Gastroesophageal sphincter (tissue), 4 donors: Measurements from ENCODE around the gene YES1. TPM values are rescaled to one million over a fixed set of nuclear protein-coding genes. Genes with fewer than 3 reads are reported as not detected.

Source experiments
- ATAC-seq: fragments of 150-250 bp; one replicate; pipeline ENCODE4 v1.9.1; 2016; ENCODE audit warnings: mild to moderate bottlenecking, moderate library complexity
- H3K27ac ChIP-seq, 4 donors: fragments of 200-600 bp; sonication (generic) in 3 of 4; 1 replicate in 3 of 4; 2 replicates in 1 of 4; pipeline ENCODE4 v1.5.1; 2016 to 2019
- H3K27me3 ChIP-seq: fragments of 200-600 bp; sonication (generic); one replicate; pipeline ENCODE4 v1.5.1; 2019
- H3K36me3 ChIP-seq, 2 donors: fragments of 200-600 bp; sonication (generic); one replicate each; pipeline ENCODE4 v1.5.1; 2019; ENCODE audit warnings: control low read depth in 1 of 2
- H3K4me1 ChIP-seq, 3 donors: fragments of 200-600 bp; sonication (generic); 1 replicate in 2 of 3; 2 replicates in 1 of 3; pipeline ENCODE4 v1.5.1; 2016 to 2019; ENCODE audit warnings: control low read depth in 2 of 3
- H3K4me3 ChIP-seq, 2 donors: fragments of 200-600 bp; sonication (generic); one replicate each; pipeline ENCODE4 v1.5.1; 2019; ENCODE audit warnings: mild to moderate bottlenecking in 1 of 2, moderate library complexity in 1 of 2
- H3K9me3 ChIP-seq, 3 donors: fragments of 200-600 bp; sonication (generic); one replicate each; pipeline ENCODE4 v1.5.1; 2017 to 2019; ENCODE audit warnings: control low read depth in 2 of 3
- CTCF ChIP-seq, 4 experiments: fragments of 200-600 bp in 2 of 4; fragments of 450-650 bp in 2 of 4; sonication (generic) in 1 of 4; IDR thresholded peaks; one replicate each; pipeline ENCODE4 v1.5.1; 2017 to 2019; ENCODE audit warnings: antibody characterized with exemption in 4 of 4, mild to moderate bottlenecking in 2 of 4, moderate library complexity in 2 of 4
- EP300 ChIP-seq: sonication (generic); formaldehyde crosslinking; IDR thresholded peaks from one replicate; pipeline ENCODE4 v1.6.1; 2017; ENCODE audit warnings: antibody characterized with exemption, mild to moderate bottlenecking
- POLR2A ChIP-seq, 2 donors: fragments of 450-650 bp; IDR thresholded peaks; one replicate each; pipeline ENCODE4 v1.6.1; 2017; ENCODE audit warnings: antibody characterized with exemption in 2 of 2, mild to moderate bottlenecking in 2 of 2, moderate library complexity in 1 of 2
- POLR2AphosphoS5 ChIP-seq: sonication (generic); formaldehyde crosslinking; IDR thresholded peaks from one replicate; pipeline ENCODE4 v1.6.1; 2017; ENCODE audit warnings: antibody characterized with exemption
- WGBS, 2 donors: methylation state at CpG; one replicate each; pipeline ENCODE4 v1.1.5; 2018; ENCODE audit warnings: low coverage in 1 of 2; 5-methylcytosine and 5-hydroxymethylcytosine counted together
- total RNA-seq, 4 donors: library from RNA; depleted of rRNA; stranded (reverse); fragments of >200 nt; gene quantifications; one replicate each; pipeline ENCODE4 v1.1.0, GENCODE V29; 2016

The YES1 gene
- total RNA-seq, 4 donors from 2014 or later: 84.1 to 127 (median 96.8) TPM

- Histone ChIP-seq H3K4me1 (peaks cover 0 to 39% (median 2%) of the 10 kb centered on the region in 3 donors), H3K27me3 (no peaks in the 10 kb centered on the region), H3K36me3 (peaks cover 0 to 78% of the 10 kb centered on the region in 2 donors), H3K4me3 (no peak overlapping the region), H3K9me3 (no peaks in the 10 kb centered on the region), H3K27ac (no peak overlapping the region)
- TF ChIP-seq POLR2A (IDR thresholded peaks at IDR 0.05) (no peak), POLR2AphosphoS5 (no peak), EP300 (no peak), CTCF (IDR thresholded peaks at IDR 0.05) (no peak)
- WGBS, 2 donors: 60 to 81% methylated on average over 1 to 3 of the region's 3 CpGs
- no peak for ATAC-seq
Measured at GRCh38 chr18:676736-677135, 135.3 kb downstream of the YES1 start.

GRCh38 chr18:676069-676468 is 136.0 kb downstream of the YES1 start:
- 90 to 97% methylated on average over 4 to 5 of the region's 5 CpGs for WGBS, 2 donors
- no peak overlapping the region for H3K4me3 ChIP-seq
- H3K9me3 ChIP-seq: no peaks in the 10 kb centered on the region
- no peak overlapping the region for H3K27ac ChIP-seq
- H3K4me1 ChIP-seq: peaks cover 0 to 39% (median 2%) of the 10 kb centered on the region in 3 donors
- no peak for ATAC-seq
- H3K36me3 ChIP-seq: peaks cover 0 to 78% of the 10 kb centered on the region in 2 donors
- TF ChIP-seq POLR2A (IDR thresholded peaks at IDR 0.05) (no peak), CTCF (IDR thresholded peaks at IDR 0.05) (no peak), POLR2AphosphoS5 (no peak), EP300 (no peak)
- H3K27me3 ChIP-seq: no peaks in the 10 kb centered on the region

GRCh38 chr18:675307-675706 is 136.7 kb downstream of the YES1 start:
- TF ChIP-seq POLR2A (IDR thresholded peaks at IDR 0.05): no peak
- no peak for TF ChIP-seq POLR2AphosphoS5
- no peak for TF ChIP-seq CTCF (IDR thresholded peaks at IDR 0.05)
- no peak for TF ChIP-seq EP300
- H3K36me3 ChIP-seq: peaks cover 0 to 78% of the 10 kb centered on the region in 2 donors
- H3K4me3 ChIP-seq: no peak overlapping the region
- H3K27me3 ChIP-seq: no peaks in the 10 kb centered on the region
- 94 to 95% methylated on average over 6 of the region's 7 CpGs for WGBS, 2 donors
- H3K27ac ChIP-seq: peak overlapping the region in 1 of 4 donors; percentile 60
- H3K4me1 ChIP-seq: peaks cover 0 to 39% (median 2%) of the 10 kb centered on the region in 3 donors
- no peaks in the 10 kb centered on the region for H3K9me3 ChIP-seq
- no peak for ATAC-seq

- Histone ChIP-seq H3K4me3 (no peak overlapping the region), H3K27me3 (no peaks in the 10 kb centered on the region), H3K9me3 (no peaks in the 10 kb centered on the region), H3K36me3 (peaks cover 0 to 71% of the 10 kb centered on the region in 2 donors), H3K27ac (peak overlapping the region in 2 of 4 donors; percentile 60), H3K4me1 (peaks cover 0 to 39% (median 2%) of the 10 kb centered on the region in 3 donors)
- 17 to 28% methylated on average over 5 of the region's 5 CpGs for WGBS, 2 donors
- ATAC-seq: no peak
- TF ChIP-seq POLR2A (IDR thresholded peaks at IDR 0.05): no peak
- no peak for TF ChIP-seq CTCF (IDR thresholded peaks at IDR 0.05)
- TF ChIP-seq EP300: no peak
- no peak for TF ChIP-seq POLR2AphosphoS5
Measured at GRCh38 chr18:673769-674168, 138.3 kb downstream of the YES1 start.

GRCh38 chr18:673317-673716 is 138.7 kb downstream of the YES1 start:
- peaks cover 0 to 67% of the 10 kb centered on the region in 2 donors for H3K36me3 ChIP-seq
- H3K4me1 ChIP-seq: peaks cover 0 to 39% (median 2%) of the 10 kb centered on the region in 3 donors
- ATAC-seq: no peak
- peak overlapping the region in 2 of 4 donors; percentile 29 to 60 for H3K27ac ChIP-seq
- no peaks in the 10 kb centered on the region for H3K27me3 ChIP-seq
- WGBS, 2 donors: 22 to 49% methylated on average over 3 of the region's 3 CpGs
- H3K4me3 ChIP-seq: no peak overlapping the region
- H3K9me3 ChIP-seq: no peaks in the 10 kb centered on the region
- TF ChIP-seq POLR2AphosphoS5 (no peak), CTCF (IDR thresholded peaks at IDR 0.05) (no peak), EP300 (no peak), POLR2A (IDR thresholded peaks at IDR 0.05) (no peak)
